SK-N-MC (cell line): ENCODE measurements around the gene TIMM10.
"Not testable (repeated sequence)": the region's sequence is repeated elsewhere in the genome, so short reads cannot be mapped to it uniquely, and the experiment has no call there.

Source experiments
- EZH2 ChIP-seq: fragments of 200-600 bp; sonication (generic); IDR thresholded peaks from one replicate; pipeline ENCODE4 v1.6.1; 2017; ENCODE audit warnings: antibody characterized with exemption
- FOXP2 ChIP-seq: optimal IDR thresholded peaks from 2 replicates; pipeline ENCODE3; 2011; ENCODE audit warnings: mild to moderate bottlenecking, moderate library complexity; ENCODE audit not compliant: insufficient read depth; ENCODE audit errors: extremely low read length, control extremely low read depth
- POLR2AphosphoS5 ChIP-seq: IDR thresholded peaks from 2 replicates; pipeline ENCODE4 v1.6.1; 2012; ENCODE audit warnings: mild to moderate bottlenecking, low read depth, low read length, borderline replicate concordance

DNA sequence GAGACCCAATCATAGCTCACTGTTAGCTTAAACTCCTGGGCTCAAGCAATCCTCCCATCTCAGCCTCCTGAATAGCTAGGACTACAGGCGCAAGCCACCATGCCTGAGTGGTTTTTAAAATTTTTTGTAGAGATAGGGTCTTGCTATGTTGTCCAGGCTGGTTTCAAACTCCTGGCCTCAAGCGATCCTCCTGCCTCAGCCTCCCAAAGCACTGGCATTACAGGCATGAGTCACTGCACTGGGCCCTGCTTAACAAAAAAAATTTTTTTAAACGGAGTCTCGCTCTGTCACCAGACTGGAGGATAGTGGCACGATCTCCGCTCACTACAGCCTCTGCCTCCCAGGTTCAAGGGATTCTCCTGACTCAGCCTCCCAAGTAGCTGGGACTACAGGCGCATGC is 3.9 kb upstream of the TIMM10 start:
- TF ChIP-seq EZH2, POLR2AphosphoS5, FOXP2: not testable (repeated sequence)
